Measurements from ENCODE around the gene SGF29. TPM values are rescaled to one million over a fixed set of nuclear protein-coding genes. Genes with fewer than 3 reads are reported as not detected.

The SGF29 gene
- total and polyA plus RNA-seq, 2 of the 8 experiments (the other 6 are each of a cell fraction or from before 2014, with no cell fraction given): 3.1 to 22.7 TPM

GRCh38 chr16:28585674-28586073 is 32.0 kb downstream of the SGF29 start:
- H3K4me1 ChIP-seq (replicated peaks in 1 of 4; ENCODE audit: control insufficient read depth in 3 of 4, insufficient read depth in 4 of 4, low read length in 3 of 4): no peaks in the 10 kb centered on the region
- H4K20me1 ChIP-seq (replicated peaks in 1 of 2; ENCODE audit: control insufficient read depth in 1 of 2, insufficient read depth in 2 of 2, low read length in 2 of 2): peaks cover 0 to 2% of the 10 kb centered on the region in 2 experiments
- H2BK20ac ChIP-seq (ENCODE audit: low read length): no peak overlapping the region
- no peaks in the 10 kb centered on the region for H3K79me2 ChIP-seq (ENCODE audit: control insufficient read depth in 1 of 2, insufficient read depth in 2 of 2, low read length in 2 of 2)
- no peak overlapping the region for H2AK5ac ChIP-seq (ENCODE audit: low read depth, low read length)
- H3K4me3 ChIP-seq (ENCODE audit: extremely low read depth in 1 of 4, insufficient read depth in 2 of 4, low read depth in 3 of 4, low read length in 4 of 4): no peak overlapping the region
- H3K23me2 ChIP-seq (ENCODE audit: low read depth, low read length): no peaks in the 10 kb centered on the region
- no peak overlapping the region for H4K91ac ChIP-seq (replicated peaks; ENCODE audit: insufficient read length, low read length)
- H3K9me3 ChIP-seq (ENCODE audit: insufficient read depth in 2 of 2, low read depth in 1 of 2, low read length in 1 of 2): no peaks in the 10 kb centered on the region
- H2BK120ac ChIP-seq (replicated peaks; ENCODE audit: low read depth, low read length): no peak overlapping the region
- H3K4me2 ChIP-seq (ENCODE audit: insufficient read depth in 1 of 2, low read depth in 2 of 2, low read length in 2 of 2): no peak overlapping the region
- TF ChIP-seq TCF12 (IDR thresholded peaks at IDR 0.05; ENCODE audit: low read depth, low read length) (no peak), POU5F1 (IDR thresholded peaks at IDR 0.05; ENCODE audit: low read depth, low read length) (no peak), RFX5 (IDR thresholded peaks at IDR 0.05; ENCODE audit: borderline replicate concordance, low read depth, low read length) (no peak)
- WGBS, 2 experiments (ENCODE audit: extremely low coverage in 1 of 2, insufficient coverage in 1 of 2, insufficient read length in 1 of 2, insufficient replicate concordance in 2 of 2, low coverage in 1 of 2, low lambda C conversion rate in 2 of 2, missing lambda C conversion rate in 1 of 2): 90% methylated on average over 11 of the region's 11 CpGs; no CpG with 5 or more reads in 1 of the 2 experiments
- H2BK5ac ChIP-seq (ENCODE audit: low read depth, low read length): no peak overlapping the region
- ChIA-PET POLR2A (ENCODE audit: partially characterized antibody) (interaction anchor here (1.5 kb wide), 1 partner anchor 10 kb away, joined by 4 read pairs; no protein-coding TSS in a partner anchor), CTCF (ENCODE audit: partially characterized antibody) (interaction anchor here (1.0 kb wide), 1 partner anchor 17 kb away, joined by 3 read pairs; no protein-coding TSS in a partner anchor)
- H3K14ac ChIP-seq (ENCODE audit: insufficient read length): no peak overlapping the region
- H3K27me3 ChIP-seq (replicated peaks in 1 of 4; ENCODE audit: control insufficient read depth in 3 of 4, extremely low read depth in 1 of 4, insufficient read depth in 3 of 4, low read length in 3 of 4): no peaks in the 10 kb centered on the region
- H3K36me3 ChIP-seq (ENCODE audit: control insufficient read depth in 2 of 4, insufficient read depth in 4 of 4, low read length in 3 of 4): peaks cover 0 to 7% (median 2%) of the 10 kb centered on the region in 4 experiments; a peak in 5 of 8 replicates
- no peak overlapping the region for H4K8ac ChIP-seq (ENCODE audit: extremely low read depth, insufficient read depth, low read length)
- H2BK12ac ChIP-seq (ENCODE audit: low read depth, low read length): no peak overlapping the region
- no peak overlapping the region for H3K18ac ChIP-seq (ENCODE audit: extremely low read depth, low read length)
- H3K23ac ChIP-seq (ENCODE audit: insufficient read length): no peak overlapping the region
- H3K9ac ChIP-seq (replicated peaks in 1 of 4; ENCODE audit: extremely low read depth in 1 of 4, low read depth in 3 of 4, low read length in 3 of 4): no peak overlapping the region
- H2AFZ ChIP-seq (ENCODE audit: low read length): no peak overlapping the region
- H3K56ac ChIP-seq (replicated peaks; ENCODE audit: insufficient read length, low read depth, low read length): no peak overlapping the region
- H3K27ac ChIP-seq (ENCODE audit: low read depth, low read length): no peak overlapping the region
- H4K5ac ChIP-seq (ENCODE audit: insufficient read length, low read depth, low read length): no peak overlapping the region
- no peaks in the 10 kb centered on the region for H3K79me1 ChIP-seq (ENCODE audit: low read depth, low read length)
- H3K4ac ChIP-seq (replicated peaks; ENCODE audit: insufficient read length, low read depth, low read length): no peak overlapping the region
- DNase-seq (ENCODE audit: low read depth in 1 of 2, low spot score in 2 of 2) (no peak), FAIRE-seq (no peak)
- no peak overlapping the region for H2BK15ac ChIP-seq (ENCODE audit: low read length)

Data from H1 (cell line).